HL-60 (cell line): ENCODE data around the gene NPS.

ENCODE experiments used
- DNase-seq, 2 experiments: peaks; one replicate each; pipeline ENCODE4 v3.0.0-alpha.2; 2010 to 2020; ENCODE audit warnings: low read depth in 1 of 2, low spot score in 1 of 2
- H3K27ac ChIP-seq: fragments of 250-450 bp; sonication (Bioruptor Pico); replicated peaks from 2 replicates; pipeline ENCODE4 v1.5.1; 2020; ENCODE audit warnings: mild to moderate bottlenecking, moderate library complexity
- H3K27me3 ChIP-seq: fragments of 250-450 bp; sonication (Bioruptor Pico); 2 replicates; pipeline ENCODE4 v1.5.1; 2021; ENCODE audit warnings: mild to moderate bottlenecking, moderate library complexity; ENCODE audit not compliant: insufficient read depth, poor library complexity, severe bottlenecking
- H3K4me3 ChIP-seq: replicated peaks from 2 replicates; pipeline ENCODE4 v1.5.1; 2011; ENCODE audit warnings: mild to moderate bottlenecking, control low read depth, low read length; ENCODE audit not compliant: insufficient read depth
- CTCF ChIP-seq: IDR thresholded peaks from one replicate; pipeline ENCODE4 v1.5.1; 2011; ENCODE audit warnings: low read length, control low read depth, inconsistent platforms; ENCODE audit not compliant: insufficient read depth
- GABPA ChIP-seq: IDR thresholded peaks from 2 replicates; pipeline ENCODE4 v1.6.1; 2012; ENCODE audit warnings: low read depth
- POLR2AphosphoS5 ChIP-seq: IDR thresholded peaks from 2 replicates; pipeline ENCODE4 v1.6.1; 2012; ENCODE audit warnings: low read depth
- REST ChIP-seq: IDR thresholded peaks from 2 replicates; pipeline ENCODE4 v1.6.1; 2012; ENCODE audit warnings: low read depth; ENCODE audit not compliant: insufficient replicate concordance
- SPI1 ChIP-seq: IDR thresholded peaks from 2 replicates; pipeline ENCODE4 v1.6.1; 2012; ENCODE audit warnings: low read depth, mild to moderate bottlenecking, borderline replicate concordance
- long read RNA-seq: library from polyadenylated mRNA; unstranded; transcript quantifications from one replicate; pipeline ENCODE4 v2.0.0, GENCODE V29; 2020

Gene NPS
- long read RNA-seq, result 0 reads

- DNase-seq, result no peak
- TF ChIP-seq REST (no peak), SPI1 (no peak), POLR2AphosphoS5 (no peak), GABPA (no peak), CTCF (no peak)
- Histone ChIP-seq H3K27ac (no peak within 1 kb of the TSS), H3K27me3 (no peaks in the 10 kb centered on the region), H3K4me3 (no peak within 1 kb of the TSS)
Observed at GRCh38 chr10:127549009-127549408, at the start of gene NPS. Gene NPS (plus strand): TSS chr10:127549309. CDS start chr10:127549369, 60 bp downstream.

- Histone ChIP-seq H3K4me3 (no peak overlapping the region), H3K27me3 (no peaks in the 10 kb centered on the region), H3K27ac (no peak overlapping the region)
- DNase-seq, result no peak
- no peak for TF ChIP-seq GABPA
Observed at GRCh38 chr10:127500127-127500526, 49.0 kb upstream of the NPS start.

- no peak for TF ChIP-seq CTCF
- TF ChIP-seq REST, result no peak
- no peak for TF ChIP-seq SPI1
- no peak for TF ChIP-seq POLR2AphosphoS5
- no peak for TF ChIP-seq GABPA
- no peak for DNase-seq
- H3K27me3 ChIP-seq, result no peaks in the 10 kb centered on the region
- H3K27ac ChIP-seq, result no peak overlapping the region
- H3K4me3 ChIP-seq, result no peak overlapping the region
Observed at GRCh38 chr10:127506094-127506493, 43.0 kb upstream of the NPS start.

- Histone ChIP-seq H3K4me3 (no peak overlapping the region), H3K27me3 (no peaks in the 10 kb centered on the region), H3K27ac (no peak overlapping the region)
- no peak for TF ChIP-seq CTCF
- TF ChIP-seq SPI1, result no peak
- no peak for TF ChIP-seq REST
- no peak for TF ChIP-seq POLR2AphosphoS5
- TF ChIP-seq GABPA, result no peak
- DNase-seq, result no peak
Observed at GRCh38 chr10:127522298-127522697, 26.8 kb upstream of the NPS start.
